Fibroblast of mammary gland (primary cell): ENCODE data around the gene FRMD6.

Source experiments
- DNase-seq: peaks from one replicate; pipeline ENCODE4 v3.0.0-alpha.2; 2010; ENCODE audit warnings: low read depth
- H3K4me3 ChIP-seq: 2 replicates; pipeline ENCODE4 v1.5.1; 2011; ENCODE audit warnings: low read depth, mild to moderate bottlenecking, low read length, moderate library complexity; ENCODE audit not compliant: control insufficient read depth
- CTCF ChIP-seq: conservative IDR thresholded peaks from 2 replicates; pipeline ENCODE4 v1.5.1; 2011; ENCODE audit warnings: low read depth, low read length, inconsistent platforms; ENCODE audit not compliant: control insufficient read depth, insufficient read depth

The FRMD6 gene

GRCh38 chr14:51730684-51731083 lies 79.0 kb downstream of the FRMD6 start:
- no peak for TF ChIP-seq CTCF
- DNase-seq = no peak
- H3K4me3 ChIP-seq = no peak overlapping the region

GRCh38 chr14:51732494-51733112 lies 80.9 kb downstream of the FRMD6 start:
- no peak for TF ChIP-seq CTCF
- H3K4me3 ChIP-seq = no peak overlapping the region
- DNase-seq = no peak

- DNase-seq = no peak
- TF ChIP-seq CTCF = no peak
- H3K4me3 ChIP-seq = no peak overlapping the region
These were observed 81.4 kb downstream of the FRMD6 start for GRCh38 chr14:51733147-51733546.

GRCh38 chr14:51735851-51736250 lies 84.1 kb downstream of the FRMD6 start:
- no peak for TF ChIP-seq CTCF
- H3K4me3 ChIP-seq = no peak overlapping the region
- no peak for DNase-seq

- H3K4me3 ChIP-seq = no peak overlapping the region
- TF ChIP-seq CTCF = no peak
- DNase-seq = no peak
These were observed 87.0 kb downstream of the FRMD6 start for GRCh38 chr14:51738754-51739153.

- DNase-seq = no peak
- no peak overlapping the region for H3K4me3 ChIP-seq
- TF ChIP-seq CTCF = no peak
These were observed 91.9 kb downstream of the FRMD6 start for GRCh38 chr14:51743588-51744000.
